Activated CD4-positive, alpha-beta T cell treated with anti-CD3 and anti-CD28 coated beads, Interleukin-2, amount 50 U/mL, for 16 hours (primary cell): ENCODE measurements around the gene ADA.

Source experiments
- DNase-seq: peaks from one replicate; pipeline ENCODE4 v3.0.0-alpha.2; 2020

ADA gene

GRCh38 chr20:44643596-44644229, 7.8 kb downstream of the ADA start:
- DNase-seq, result peak; percentile 54

- no peak for DNase-seq
These were observed 8.4 kb downstream of the ADA start for GRCh38 chr20:44643154-44643519.

- DNase-seq, result peak; percentile 34
These were observed 9.0 kb downstream of the ADA start for GRCh38 chr20:44642203-44643153.

GRCh38 chr20:44641325-44641724, 10.2 kb downstream of the ADA start:
- DNase-seq, result no peak

GRCh38 chr20:44640522-44640921, 11.0 kb downstream of the ADA start:
- DNase-seq, result no peak

GRCh38 chr20:44637522-44638372, 13.8 kb downstream of the ADA start:
- no peak for DNase-seq

GRCh38 chr20:44637042-44637441, 14.5 kb downstream of the ADA start:
- no peak for DNase-seq

GRCh38 chr20:44635877-44636276, 15.6 kb downstream of the ADA start:
- DNase-seq, result no peak

- DNase-seq, result no peak
These were observed 17.5 kb downstream of the ADA start for GRCh38 chr20:44633872-44634600.

GRCh38 chr20:44633187-44633810, 18.2 kb downstream of the ADA start:
- no peak for DNase-seq

- no peak for DNase-seq
These were observed 19.3 kb downstream of the ADA start for GRCh38 chr20:44632103-44632752.

- DNase-seq, result no peak
These were observed 21.2 kb downstream of the ADA start for GRCh38 chr20:44630297-44630696.

GRCh38 chr20:44629542-44629941, 22.0 kb downstream of the ADA start:
- no peak for DNase-seq

- DNase-seq, result no peak
These were observed 22.5 kb downstream of the ADA start for GRCh38 chr20:44629017-44629385.

GRCh38 chr20:44627364-44628010, 24.0 kb downstream of the ADA start:
- DNase-seq, result no peak

GRCh38 chr20:44626278-44626677, 25.2 kb downstream of the ADA start:
- DNase-seq, result no peak

GRCh38 chr20:44625361-44625760, 26.1 kb downstream of the ADA start:
- no peak for DNase-seq

GRCh38 chr20:44624743-44625271, 26.7 kb downstream of the ADA start:
- peak; percentile 42 for DNase-seq

GRCh38 chr20:44624152-44624551, 27.3 kb downstream of the ADA start:
- DNase-seq, result no peak

- DNase-seq, result no peak
These were observed 28.8 kb downstream of the ADA start for GRCh38 chr20:44622501-44623270.
